Keratinocyte (primary cell): ENCODE measurements around the gene SNX30. TPM values are rescaled to one million over a fixed set of nuclear protein-coding genes. Genes with fewer than 3 reads are reported as not detected.

Source experiments
- DNase-seq: peaks from one replicate; pipeline ENCODE4 v3.0.0-alpha.2; 2011; ENCODE audit warnings: low read depth, missing footprints, low spot score
- FAIRE-seq: peaks from 2 replicates; lab custom pipeline; 2011; peaks lifted over from hg19 to GRCh38; lab: Jason Lieb, UNC
- H2AFZ ChIP-seq: 2 replicates; pipeline ENCODE4 v1.6.0; 2012; ENCODE audit warnings: low read length, control low read depth, inconsistent platforms; ENCODE audit not compliant: control insufficient read depth
- H3K27ac ChIP-seq: 2 replicates; pipeline ENCODE4 v1.5.1; 2011; ENCODE audit warnings: low read length; ENCODE audit not compliant: control insufficient read depth, insufficient read depth
- H3K27me3 ChIP-seq: 3 replicates; pipeline ENCODE4 v1.6.0; 2011; ENCODE audit warnings: low read length; ENCODE audit not compliant: control insufficient read depth, insufficient read depth; ENCODE audit errors: extremely low read depth
- H3K36me3 ChIP-seq, 2 experiments: 2 replicates in 1 of 2; 3 replicates in 1 of 2; pipeline ENCODE4 v1.5.1; 2011; ENCODE audit warnings: low read length in 2 of 2, mild to moderate bottlenecking in 1 of 2; ENCODE audit not compliant: control insufficient read depth in 2 of 2, insufficient read depth in 2 of 2; ENCODE audit errors: extremely low read depth in 1 of 2
- H3K4me1 ChIP-seq: 3 replicates; pipeline ENCODE4 v1.5.1; 2011; ENCODE audit warnings: low read length; ENCODE audit not compliant: control insufficient read depth, insufficient read depth; ENCODE audit errors: extremely low read depth
- H3K4me2 ChIP-seq: 3 replicates; pipeline ENCODE4 v1.6.0; 2011; ENCODE audit warnings: low read depth, low read length; ENCODE audit not compliant: control insufficient read depth, insufficient read depth; ENCODE audit errors: extremely low read depth
- H3K4me3 ChIP-seq, 3 experiments: fragments of 200-600 bp in 1 of 3; sonication (generic) in 1 of 3; 2 replicates in 2 of 3; 3 replicates in 1 of 3; pipeline ENCODE4 v1.5.1; 2011 to 2016; ENCODE audit warnings: low read length in 3 of 3, mild to moderate bottlenecking in 3 of 3, control low read depth in 2 of 3, inconsistent platforms in 1 of 3, low read depth in 1 of 3, mixed read lengths in 1 of 3, mixed run types in 1 of 3, moderate library complexity in 1 of 3; ENCODE audit not compliant: control insufficient read depth in 2 of 3, insufficient read depth in 2 of 3; ENCODE audit errors: extremely low read depth in 1 of 3
- H3K79me2 ChIP-seq: 2 replicates; pipeline ENCODE4 v1.6.0; 2012; ENCODE audit warnings: low read length; ENCODE audit not compliant: control insufficient read depth, insufficient read depth
- H3K9ac ChIP-seq: 3 replicates; pipeline ENCODE4 v1.6.0; 2011; ENCODE audit warnings: low read length; ENCODE audit not compliant: control insufficient read depth, insufficient read depth; ENCODE audit errors: extremely low read depth
- H3K9me1 ChIP-seq: 3 replicates; pipeline ENCODE4 v1.6.0; 2011; ENCODE audit warnings: low read length; ENCODE audit not compliant: control insufficient read depth, insufficient read depth; ENCODE audit errors: extremely low read depth
- H3K9me3 ChIP-seq: 2 replicates; pipeline ENCODE4 v1.5.1; 2012; ENCODE audit warnings: low read depth, low read length; ENCODE audit not compliant: control insufficient read depth
- H4K20me1 ChIP-seq: 3 replicates; pipeline ENCODE4 v1.6.0; 2011; ENCODE audit warnings: low read length; ENCODE audit not compliant: control insufficient read depth, insufficient read depth; ENCODE audit errors: extremely low read depth
- EZH2 ChIP-seq: IDR thresholded peaks from one replicate; pipeline ENCODE4 v1.6.1; 2012; ENCODE audit warnings: inconsistent platforms, mild to moderate bottlenecking, low read length, moderate library complexity
- dilution Hi-C: fragments of 300-500 bp; cut with MboI; formaldehyde crosslinking; loops from one replicate; pipeline ENCODE4 v1.7.0; 2020; ENCODE audit warnings: low sequenced_read_pairs; ENCODE audit not compliant: extremely low pct_ligation_motif_present
- polyA plus RNA-seq, 5 experiments: library from polyadenylated mRNA; depleted of rRNA in 3 of 5; stranded (reverse) in 3 of 5; stranded (forward) in 1 of 5; unstranded in 1 of 5; fragments of >200 nt; gene quantifications; 1 replicate in 1 of 5; 2 replicates in 3 of 5; 3 replicates in 1 of 5; pipeline versions ENCODE4 v1.2.1 to v1.2.3, GENCODE V29; 2011 to 2012; ENCODE audit warnings: missing spikeins in 2 of 5, low read depth in 1 of 5, low replicate concordance in 1 of 5
- TF ChIP-seq, protein P1 (sequence below), 3 experiments: IDR thresholded peaks in 1 of 3; conservative IDR thresholded peaks in 1 of 3; optimal IDR thresholded peaks in 1 of 3; 2 replicates in 2 of 3; 3 replicates in 1 of 3; pipeline versions ENCODE3 to v1.5.1; 2011; ENCODE audit warnings: low read length in 3 of 3, mild to moderate bottlenecking in 3 of 3, moderate library complexity in 2 of 3, control low read depth in 1 of 3, inconsistent platforms in 1 of 3; ENCODE audit not compliant: insufficient read depth in 2 of 3; ENCODE audit errors: extremely low read depth in 1 of 3

Gene SNX30
- polyA plus RNA-seq, 1 donor (not counting 4 experiments of a cell fraction or from before 2014, with no cell fraction given): 9.0 TPM

DNA sequence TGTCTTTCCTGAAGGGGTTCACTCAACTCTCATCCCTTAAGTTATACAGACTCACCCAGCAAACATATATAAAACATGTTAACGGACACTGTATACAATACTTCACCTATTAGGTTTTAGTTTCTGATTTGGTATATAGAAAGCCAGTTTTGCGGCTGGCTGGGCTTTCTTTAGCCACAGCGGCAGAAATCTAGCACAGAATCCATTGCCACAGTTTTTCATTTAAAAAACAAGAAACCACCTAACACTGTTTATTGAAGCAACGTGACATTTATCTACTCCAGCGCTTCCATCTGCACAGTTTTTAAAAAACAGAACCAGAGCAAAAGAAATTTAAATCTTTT lies 67.3 kb downstream of the SNX30 start:
- Histone ChIP-seq H3K9me3 (no peaks in the 10 kb centered on the region), H4K20me1 (no peaks in the 10 kb centered on the region), H3K4me1 (peaks cover 3% of the 10 kb centered on the region), H3K27me3 (no peaks in the 10 kb centered on the region), H3K36me3 (no peaks in the 10 kb centered on the region), H3K4me2 (no peak overlapping the region), H3K79me2 (no peaks in the 10 kb centered on the region), H2AFZ (no peak overlapping the region), H3K27ac (no peak overlapping the region), H3K9ac (no peak overlapping the region), H3K4me3 (no peak overlapping the region), H3K9me1 (no peaks in the 10 kb centered on the region)
- FAIRE-seq: no peak
- TF ChIP-seq, protein P1, sequence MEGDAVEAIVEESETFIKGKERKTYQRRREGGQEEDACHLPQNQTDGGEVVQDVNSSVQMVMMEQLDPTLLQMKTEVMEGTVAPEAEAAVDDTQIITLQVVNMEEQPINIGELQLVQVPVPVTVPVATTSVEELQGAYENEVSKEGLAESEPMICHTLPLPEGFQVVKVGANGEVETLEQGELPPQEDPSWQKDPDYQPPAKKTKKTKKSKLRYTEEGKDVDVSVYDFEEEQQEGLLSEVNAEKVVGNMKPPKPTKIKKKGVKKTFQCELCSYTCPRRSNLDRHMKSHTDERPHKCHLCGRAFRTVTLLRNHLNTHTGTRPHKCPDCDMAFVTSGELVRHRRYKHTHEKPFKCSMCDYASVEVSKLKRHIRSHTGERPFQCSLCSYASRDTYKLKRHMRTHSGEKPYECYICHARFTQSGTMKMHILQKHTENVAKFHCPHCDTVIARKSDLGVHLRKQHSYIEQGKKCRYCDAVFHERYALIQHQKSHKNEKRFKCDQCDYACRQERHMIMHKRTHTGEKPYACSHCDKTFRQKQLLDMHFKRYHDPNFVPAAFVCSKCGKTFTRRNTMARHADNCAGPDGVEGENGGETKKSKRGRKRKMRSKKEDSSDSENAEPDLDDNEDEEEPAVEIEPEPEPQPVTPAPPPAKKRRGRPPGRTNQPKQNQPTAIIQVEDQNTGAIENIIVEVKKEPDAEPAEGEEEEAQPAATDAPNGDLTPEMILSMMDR (optimal IDR thresholded peaks at IDR 0.05 in 1 of 3, IDR thresholded peaks at IDR 0.05 in 1 of 3, conservative IDR thresholded peaks at IDR 0.05 in 1 of 3; ENCODE audit: extremely low read depth in 1 of 3, insufficient read depth in 2 of 3, low read length in 3 of 3): no peak
- TF ChIP-seq EZH2: no peak
- DNase-seq: no peak
- dilution Hi-C loops: no loop called here

DNA sequence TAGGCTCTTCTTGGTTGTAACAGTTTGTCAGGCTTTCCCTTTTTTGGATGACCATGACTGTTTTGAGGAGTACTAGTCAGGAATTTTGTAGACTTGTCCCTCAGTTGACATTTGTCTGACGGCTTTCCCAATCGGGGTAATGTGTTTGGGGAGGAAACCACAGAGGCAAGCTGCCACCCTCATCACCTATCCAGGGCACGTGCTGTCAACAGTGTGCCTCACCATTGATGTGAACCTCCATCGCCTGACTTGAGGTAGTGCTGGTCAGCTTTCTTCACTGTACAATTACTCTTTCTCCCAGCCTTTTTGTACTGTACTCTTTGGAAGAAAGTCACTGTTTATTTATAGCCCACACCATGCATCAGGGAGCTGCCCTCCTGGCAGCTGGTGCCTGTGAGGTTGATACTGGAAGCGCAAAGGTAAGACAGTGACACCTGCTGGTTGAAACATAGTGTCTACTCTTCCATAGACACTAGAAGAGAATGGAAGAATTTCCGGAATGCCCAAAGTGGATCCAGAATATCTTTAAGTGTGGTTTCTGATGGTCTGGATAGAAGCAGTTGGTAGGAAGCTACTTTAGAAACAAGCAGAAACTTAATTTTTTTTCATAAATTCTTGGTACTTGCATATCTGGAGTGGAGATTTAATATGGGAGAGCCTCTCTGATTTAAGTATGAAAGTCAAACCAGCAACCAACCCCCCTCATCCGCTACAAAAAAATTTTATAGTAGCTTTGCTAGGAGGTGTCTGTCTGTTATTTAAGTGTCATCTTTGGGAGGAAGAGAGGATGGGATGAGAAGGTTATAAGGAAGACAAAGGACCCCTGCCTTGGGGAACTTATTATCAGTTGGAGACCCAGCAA lies 69.3 kb downstream of the SNX30 start:
- peak; percentile 85 for FAIRE-seq
- Histone ChIP-seq H3K27ac (no peak overlapping the region), H3K4me1 (peaks cover 3% of the 10 kb centered on the region), H3K27me3 (no peaks in the 10 kb centered on the region), H3K9me1 (no peaks in the 10 kb centered on the region), H4K20me1 (no peaks in the 10 kb centered on the region), H3K9me3 (no peaks in the 10 kb centered on the region), H2AFZ (no peak overlapping the region), H3K4me3 (no peak overlapping the region), H3K4me2 (no peak overlapping the region), H3K9ac (no peak overlapping the region), H3K79me2 (no peaks in the 10 kb centered on the region), H3K36me3 (no peaks in the 10 kb centered on the region)
- dilution Hi-C loops: no loop called here
- no peak for DNase-seq
- TF ChIP-seq, protein P1 (optimal IDR thresholded peaks at IDR 0.05 in 1 of 3, IDR thresholded peaks at IDR 0.05 in 1 of 3, conservative IDR thresholded peaks at IDR 0.05 in 1 of 3; ENCODE audit: extremely low read depth in 1 of 3, insufficient read depth in 2 of 3, low read length in 3 of 3): peak; percentile 74 to 80 (median 75)
- no peak for TF ChIP-seq EZH2
